HepG2 (cell line): ENCODE results near the gene TBC1D16. TPM values are rescaled to one million over a fixed set of nuclear protein-coding genes. Genes with fewer than 3 reads are reported as not detected.

ENCODE experiments used
- ATAC-seq: fragments of 200-7000 bp; cut with Tn5 transposase; 3 replicates; pipeline ENCODE4 v1.9.1; 2020; ENCODE audit warnings: mild to moderate bottlenecking, moderate library complexity
- BruUV-seq: library from RNA; stranded (reverse); fragments of 400-500 nt; replicated peaks from 2 replicates; lab custom pipeline; 2021; lab: Mats Ljungman, UMichigan
- CTCF ChIA-PET: fragments of 300-600 bp; formaldehyde crosslinking; extraction: SDS; loops from one replicate; lab custom pipeline; 2021; ENCODE audit warnings: low total read pairs, inconsistent platforms, low intra/inter-chr PET ratio; lab: Yijun Ruan, JAX
- POLR2A ChIA-PET: fragments of 350-600 bp; sonication (Branson Sonifier 250); formaldehyde crosslinking; loops from one replicate; lab custom pipeline; 2020; ENCODE audit warnings: antibody characterized with exemption, inconsistent platforms; lab: Yijun Ruan, JAX
- DNase-seq: peaks from one replicate; pipeline ENCODE4 v3.0.0-alpha.2; 2015; ENCODE audit warnings: low spot score
- FAIRE-seq: peaks from 3 replicates; lab custom pipeline; 2011; peaks lifted over from hg19 to GRCh38; lab: Jason Lieb, UNC
- H2AFZ ChIP-seq: one replicate; pipeline ENCODE4 v1.6.1; 2011; ENCODE audit warnings: low read length, inconsistent platforms
- H3K27ac ChIP-seq: fragments of 300-600 bp; 3 replicates; pipeline ENCODE4 v1.8.0; 2011; ENCODE audit warnings: mixed run types, mild to moderate bottlenecking, mixed read lengths, low read length, inconsistent platforms; ENCODE audit not compliant: insufficient read depth; ENCODE audit errors: extremely low read length
- H3K27me3 ChIP-seq, 2 experiments: fragments of 200-600 bp in 1 of 2; 2 replicates in 1 of 2; 3 replicates in 1 of 2; pipeline versions ENCODE4 v1.6.0 to v1.8.0; 2011; ENCODE audit warnings: low read length in 2 of 2, mild to moderate bottlenecking in 2 of 2, moderate library complexity in 2 of 2, inconsistent platforms in 1 of 2; ENCODE audit not compliant: insufficient read depth in 2 of 2, control insufficient read depth in 1 of 2
- H3K36me3 ChIP-seq, 2 experiments: fragments of 200-600 bp in 1 of 2; replicated peaks in 1 of 2; 2 replicates in 1 of 2; 3 replicates in 1 of 2; pipeline versions ENCODE4 v1.5.1 to v1.8.0; 2011; ENCODE audit warnings: low read length in 2 of 2, inconsistent platforms in 1 of 2; ENCODE audit not compliant: insufficient read depth in 2 of 2, control insufficient read depth in 1 of 2
- H3K4me1 ChIP-seq: 2 replicates; pipeline ENCODE4 v1.5.1; 2012; ENCODE audit warnings: low read length, inconsistent platforms; ENCODE audit not compliant: insufficient read depth
- H3K4me2 ChIP-seq: 2 replicates; pipeline ENCODE4 v1.6.0; 2011; ENCODE audit warnings: low read depth, low read length, inconsistent platforms
- H3K4me3 ChIP-seq, 3 experiments: fragments of 200-600 bp in 1 of 3; sonication (generic), shearing (Covaris generic) in 1 of 3; replicated peaks in 1 of 3; 2 replicates each; pipeline ENCODE4 v1.5.1; 2011 to 2016; ENCODE audit warnings: low read length in 3 of 3, inconsistent platforms in 2 of 3, low read depth in 2 of 3, mild to moderate bottlenecking in 2 of 3, control low read depth in 1 of 3, mixed read lengths in 1 of 3; ENCODE audit not compliant: insufficient read depth in 1 of 3
- H3K79me2 ChIP-seq: one replicate; pipeline ENCODE4 v1.6.1; 2011; ENCODE audit warnings: low read length, inconsistent platforms; ENCODE audit not compliant: insufficient read depth
- H3K9ac ChIP-seq: 2 replicates; pipeline ENCODE4 v1.6.0; 2011; ENCODE audit warnings: mild to moderate bottlenecking, low read depth, low read length, inconsistent platforms; ENCODE audit not compliant: insufficient read depth
- H3K9me3 ChIP-seq: 2 replicates; pipeline ENCODE4 v1.5.1; 2012; ENCODE audit warnings: mild to moderate bottlenecking, low read length
- H4K20me1 ChIP-seq: 2 replicates; pipeline ENCODE4 v1.6.0; 2011; ENCODE audit warnings: inconsistent platforms, mild to moderate bottlenecking, low read length, moderate library complexity; ENCODE audit not compliant: insufficient read depth
- KAT8 ChIP-seq: IDR thresholded peaks from 2 replicates; pipeline ENCODE4 v1.6.1; 2016; ENCODE audit warnings: missing genetic modification reagents, missing compliant biosample characterization
- ZNF773 ChIP-seq: sonication (generic); formaldehyde crosslinking; IDR thresholded peaks from 2 replicates; pipeline ENCODE4 v1.4.0; 2020; ENCODE audit warnings: missing genetic modification reagents, borderline replicate concordance
- WGBS: methylation state at CpG from one replicate; pipeline ENCODE4 v1.1.6; 2017; ENCODE audit warnings: low lambda C conversion rate; 5-methylcytosine and 5-hydroxymethylcytosine counted together
- in situ Hi-C: cut with HindIII; loops from 2 replicates; pipeline ENCODE4 v1.10.0; 2017; ENCODE audit warnings: low pct_unique_long_range_greater_than_20kb; ENCODE audit not compliant: extremely low pct_ligation_motif_present
- intact Hi-C: fragments of 100-400 bp; cut with micrococcal nuclease; formaldehyde crosslinking; loops from one replicate; pipeline ENCODE4 v1.10.0; 2022; ENCODE audit not compliant: unreplicated experiment
- polyA plus RNA-seq, 8 experiments: library from polyadenylated mRNA; depleted of rRNA in 3 of 8; stranded (reverse) in 7 of 8; unstranded in 1 of 8; fragments of >200 nt; fragmentation: Illumina TruSeq in 4 of 8; extraction: Trizol in 4 of 8; gene quantifications; 2 replicates each; pipeline versions ENCODE4 v1.2.1 to v1.2.3, GENCODE V29; 2011 to 2016; ENCODE audit warnings: low read depth in 4 of 8, missing spikeins in 1 of 8, mixed read lengths in 1 of 8; ENCODE audit not compliant: insufficient read depth in 1 of 8
- total RNA-seq, 5 experiments: library from RNA; depleted of rRNA; stranded (reverse); fragments of >200 nt; fragmentation: Illumina TruSeq; extraction: Trizol; gene quantifications; 2 replicates each; pipeline ENCODE4 v1.2.3, GENCODE V29; 2016; ENCODE audit warnings: low read depth in 1 of 5
- TF ChIP-seq, protein P1 (sequence below): sonication (generic); formaldehyde crosslinking; IDR thresholded peaks from 2 replicates; pipeline ENCODE4 v1.5.1; 2020; ENCODE audit warnings: mild to moderate bottlenecking, missing genetic modification reagents, moderate library complexity
- TF ChIP-seq, protein P2 (sequence below): sonication (generic); formaldehyde crosslinking; IDR thresholded peaks from 2 replicates; pipeline ENCODE4 v1.4.0; 2020; ENCODE audit warnings: missing genetic modification reagents
- TF ChIP-seq, protein P3 (sequence below): IDR thresholded peaks from 2 replicates; pipeline ENCODE4 v1.6.1; 2016

Gene TBC1D16
- total and polyA plus RNA-seq, 2 of the 13 experiments (the other 11 are each of a cell fraction or from before 2014, with no cell fraction given): 14.9 to 24.9 TPM

DNA sequence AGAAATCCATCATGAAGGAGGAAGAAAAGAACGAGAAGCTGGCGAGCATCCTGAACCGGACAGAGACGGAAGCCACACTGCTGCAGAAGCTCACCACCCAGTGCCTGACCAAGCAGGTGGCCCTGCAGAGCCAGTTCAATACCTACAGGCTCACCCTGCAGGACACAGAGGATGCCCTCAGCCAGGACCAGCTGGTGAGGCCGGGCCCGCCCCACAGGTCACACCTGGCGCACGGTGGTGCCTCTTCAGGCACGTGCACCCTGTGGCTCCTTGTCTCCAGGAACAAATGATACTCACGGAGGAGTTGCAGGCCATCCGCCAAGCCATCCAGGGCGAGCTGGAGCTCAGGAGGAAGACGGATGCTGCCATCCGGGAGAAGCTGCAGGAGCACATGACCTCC lies 45.9 kb upstream of the TBC1D16 start:
- peaks cover 7 to 37% of the 10 kb centered on the region in 2 experiments; a peak in 4 of 5 replicates for H3K27me3 ChIP-seq
- POLR2A ChIA-PET: interaction anchor here (0.9 to 1.2 kb wide), 2 partner anchors 20 to 88 kb away, joined by 3 read pairs; partner anchors contain the start of gene GAA
- no TSS peak for BruUV-seq
- DNase-seq: no peak
- 70% methylated on average over 14 of the region's 14 CpGs for WGBS
- H3K4me2 ChIP-seq: no peak overlapping the region
- no peak overlapping the region for H3K9ac ChIP-seq
- FAIRE-seq: no peak
- intact Hi-C loops (no loop called here), in situ Hi-C loops (loop anchor here (5.0 kb wide), 1 partner anchor 74 kb away; no protein-coding TSS in a partner anchor)
- CTCF ChIA-PET: interaction anchor here (1.7 to 2.7 kb wide), 3 partner anchors 43 to 76 kb away, joined by 10 to 15 read pairs (median 13); no protein-coding TSS in a partner anchor
- H3K36me3 ChIP-seq: no peaks in the 10 kb centered on the region
- H3K4me1 ChIP-seq: peaks cover 30% of the 10 kb centered on the region
- no peaks in the 10 kb centered on the region for H3K79me2 ChIP-seq
- no peaks in the 10 kb centered on the region for H4K20me1 ChIP-seq
- no peak overlapping the region for H2AFZ ChIP-seq
- no peak overlapping the region for H3K4me3 ChIP-seq
- no peaks in the 10 kb centered on the region for H3K9me3 ChIP-seq
- no peak; the same call in 2 of the 3 replicates for ATAC-seq
- TF ChIP-seq KAT8: no peak
- TF ChIP-seq, protein P1, sequence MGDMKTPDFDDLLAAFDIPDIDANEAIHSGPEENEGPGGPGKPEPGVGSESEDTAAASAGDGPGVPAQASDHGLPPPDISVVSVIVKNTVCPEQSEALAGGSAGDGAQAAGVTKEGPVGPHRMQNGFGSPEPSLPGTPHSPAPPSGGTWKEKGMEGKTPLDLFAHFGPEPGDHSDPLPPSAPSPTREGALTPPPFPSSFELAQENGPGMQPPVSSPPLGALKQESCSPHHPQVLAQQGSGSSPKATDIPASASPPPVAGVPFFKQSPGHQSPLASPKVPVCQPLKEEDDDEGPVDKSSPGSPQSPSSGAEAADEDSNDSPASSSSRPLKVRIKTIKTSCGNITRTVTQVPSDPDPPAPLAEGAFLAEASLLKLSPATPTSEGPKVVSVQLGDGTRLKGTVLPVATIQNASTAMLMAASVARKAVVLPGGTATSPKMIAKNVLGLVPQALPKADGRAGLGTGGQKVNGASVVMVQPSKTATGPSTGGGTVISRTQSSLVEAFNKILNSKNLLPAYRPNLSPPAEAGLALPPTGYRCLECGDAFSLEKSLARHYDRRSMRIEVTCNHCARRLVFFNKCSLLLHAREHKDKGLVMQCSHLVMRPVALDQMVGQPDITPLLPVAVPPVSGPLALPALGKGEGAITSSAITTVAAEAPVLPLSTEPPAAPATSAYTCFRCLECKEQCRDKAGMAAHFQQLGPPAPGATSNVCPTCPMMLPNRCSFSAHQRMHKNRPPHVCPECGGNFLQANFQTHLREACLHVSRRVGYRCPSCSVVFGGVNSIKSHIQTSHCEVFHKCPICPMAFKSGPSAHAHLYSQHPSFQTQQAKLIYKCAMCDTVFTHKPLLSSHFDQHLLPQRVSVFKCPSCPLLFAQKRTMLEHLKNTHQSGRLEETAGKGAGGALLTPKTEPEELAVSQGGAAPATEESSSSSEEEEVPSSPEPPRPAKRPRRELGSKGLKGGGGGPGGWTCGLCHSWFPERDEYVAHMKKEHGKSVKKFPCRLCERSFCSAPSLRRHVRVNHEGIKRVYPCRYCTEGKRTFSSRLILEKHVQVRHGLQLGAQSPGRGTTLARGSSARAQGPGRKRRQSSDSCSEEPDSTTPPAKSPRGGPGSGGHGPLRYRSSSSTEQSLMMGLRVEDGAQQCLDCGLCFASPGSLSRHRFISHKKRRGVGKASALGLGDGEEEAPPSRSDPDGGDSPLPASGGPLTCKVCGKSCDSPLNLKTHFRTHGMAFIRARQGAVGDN (CRISPR knock-in tag): peak; percentile 12; the same call in 1 of the 2 replicates
- no peak overlapping the region for H3K27ac ChIP-seq

DNA sequence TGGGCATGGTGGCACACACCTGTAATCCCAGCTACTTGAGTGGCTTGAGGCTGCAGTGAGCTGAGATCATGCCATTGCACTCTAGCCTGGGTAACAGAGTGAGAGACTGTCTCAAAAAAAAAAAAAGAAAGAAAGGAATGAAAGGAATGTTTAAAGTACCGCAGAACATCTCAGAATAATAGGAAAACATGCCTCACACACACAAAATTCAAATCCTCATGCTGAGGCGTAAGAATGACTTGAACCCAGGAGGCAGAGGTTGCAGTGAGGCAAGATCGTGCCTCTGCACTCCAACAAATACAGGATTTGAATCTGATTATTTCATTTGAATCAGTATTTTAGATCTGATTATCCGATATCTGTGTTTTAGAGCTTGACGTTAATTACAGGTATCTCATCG lies 44.4 kb upstream of the TBC1D16 start:
- POLR2A ChIA-PET: no interaction called here
- DNase-seq: no peak
- peaks cover 19% of the 10 kb centered on the region for H3K4me1 ChIP-seq
- TF ChIP-seq ZNF773: no peak
- TF ChIP-seq, protein P2, sequence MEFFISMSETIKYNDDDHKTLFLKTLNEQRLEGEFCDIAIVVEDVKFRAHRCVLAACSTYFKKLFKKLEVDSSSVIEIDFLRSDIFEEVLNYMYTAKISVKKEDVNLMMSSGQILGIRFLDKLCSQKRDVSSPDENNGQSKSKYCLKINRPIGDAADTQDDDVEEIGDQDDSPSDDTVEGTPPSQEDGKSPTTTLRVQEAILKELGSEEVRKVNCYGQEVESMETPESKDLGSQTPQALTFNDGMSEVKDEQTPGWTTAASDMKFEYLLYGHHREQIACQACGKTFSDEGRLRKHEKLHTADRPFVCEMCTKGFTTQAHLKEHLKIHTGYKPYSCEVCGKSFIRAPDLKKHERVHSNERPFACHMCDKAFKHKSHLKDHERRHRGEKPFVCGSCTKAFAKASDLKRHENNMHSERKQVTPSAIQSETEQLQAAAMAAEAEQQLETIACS: 0 out of 2 replicates have a peak, but pooled peaks have one; percentile 27
- TF ChIP-seq, protein P3, sequence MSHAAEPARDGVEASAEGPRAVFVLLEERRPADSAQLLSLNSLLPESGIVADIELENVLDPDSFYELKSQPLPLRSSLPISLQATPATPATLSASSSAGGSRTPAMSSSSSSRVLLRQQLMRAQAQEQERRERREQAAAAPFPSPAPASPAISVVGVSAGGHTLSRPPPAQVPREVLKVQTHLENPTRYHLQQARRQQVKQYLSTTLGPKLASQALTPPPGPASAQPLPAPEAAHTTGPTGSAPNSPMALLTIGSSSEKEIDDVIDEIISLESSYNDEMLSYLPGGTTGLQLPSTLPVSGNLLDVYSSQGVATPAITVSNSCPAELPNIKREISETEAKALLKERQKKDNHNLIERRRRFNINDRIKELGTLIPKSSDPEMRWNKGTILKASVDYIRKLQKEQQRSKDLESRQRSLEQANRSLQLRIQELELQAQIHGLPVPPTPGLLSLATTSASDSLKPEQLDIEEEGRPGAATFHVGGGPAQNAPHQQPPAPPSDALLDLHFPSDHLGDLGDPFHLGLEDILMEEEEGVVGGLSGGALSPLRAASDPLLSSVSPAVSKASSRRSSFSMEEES (CRISPR knock-in tag): no peak
- no peaks in the 10 kb centered on the region for H3K36me3 ChIP-seq
- CTCF ChIA-PET: no interaction called here
- no peaks in the 10 kb centered on the region for H3K9me3 ChIP-seq
- intact Hi-C loops (no loop called here), in situ Hi-C loops (loop anchor here (5.0 kb wide), 1 partner anchor 73 kb away; no protein-coding TSS in a partner anchor)
- BruUV-seq: no TSS peak
- H3K4me2 ChIP-seq: no peak overlapping the region
- FAIRE-seq: no peak
- no peak overlapping the region for H3K9ac ChIP-seq
- 63% methylated on average over 6 of the region's 6 CpGs for WGBS
- H3K79me2 ChIP-seq: no peaks in the 10 kb centered on the region
- H3K27ac ChIP-seq: no peak overlapping the region
- no peak overlapping the region for H2AFZ ChIP-seq
- H4K20me1 ChIP-seq: no peaks in the 10 kb centered on the region
- no peak overlapping the region for H3K4me3 ChIP-seq
- peaks cover 2 to 23% of the 10 kb centered on the region in 2 experiments; a peak in 4 of 5 replicates for H3K27me3 ChIP-seq
- ATAC-seq: no peak
